ENCODE results near the gene C2CD2. TPM values are rescaled to one million over a fixed set of nuclear protein-coding genes. Genes with fewer than 3 reads are reported as not detected.

Gene C2CD2
- total RNA-seq, 4 donors from 2014 or later = 1.7 to 7.2 (median 2.4) TPM

GRCh38 chr21:41877901-41878830, 75.7 kb downstream of the C2CD2 start:
- no peak for TF ChIP-seq CTCF (IDR thresholded peaks at IDR 0.05 in 4 of 5, conservative IDR thresholded peaks at IDR 0.05 in 1 of 5)
- no peak for TF ChIP-seq POLR2A (IDR thresholded peaks at IDR 0.05)
- intact Hi-C loops (cut with DNase I; ENCODE audit: low total_unique reads) = loop anchor here (2.0 to 5.0 kb wide), 5 partner anchors 79 to 711 kb away; partner anchors contain the start of gene BACE2
- in situ Hi-C loops (cut with MboI; ENCODE audit: low sequenced_read_pairs in 4 of 4) = no loop called here
- H3K4me1 ChIP-seq = peaks cover 6 to 9% of the 10 kb centered on the region in 2 donors
- no peaks in the 10 kb centered on the region for H3K27me3 ChIP-seq
- peak overlapping the region; percentile 86 to 95 (median 90) for H3K4me3 ChIP-seq
- ATAC-seq = peak; percentile 12 to 19
- no peaks in the 10 kb centered on the region for H3K36me3 ChIP-seq
- peak in 1 of 2 donors; percentile 24 for DNase-seq
- no peaks in the 10 kb centered on the region for H3K9me3 ChIP-seq
- peak overlapping the region; percentile 68 to 76 (median 75) for H3K27ac ChIP-seq

GRCh38 chr21:41876928-41877652, 76.7 kb downstream of the C2CD2 start:
- Histone ChIP-seq H3K9me3 (no peaks in the 10 kb centered on the region), H3K27me3 (no peaks in the 10 kb centered on the region), H3K4me1 (peaks cover 6 to 9% of the 10 kb centered on the region in 2 donors), H3K36me3 (no peaks in the 10 kb centered on the region), H3K4me3 (peak overlapping the region in 2 of 4 donors; percentile 90 to 95), H3K27ac (peak overlapping the region in 1 of 4 donors; percentile 1)
- TF ChIP-seq CTCF (IDR thresholded peaks at IDR 0.05 in 4 of 5, conservative IDR thresholded peaks at IDR 0.05 in 1 of 5) (no peak), POLR2A (IDR thresholded peaks at IDR 0.05) (no peak)
- in situ Hi-C loops (cut with MboI; ENCODE audit: low sequenced_read_pairs in 4 of 4) (no loop called here), intact Hi-C loops (cut with DNase I; ENCODE audit: low total_unique reads) (loop anchor here (5.0 kb wide), 4 partner anchors 80 to 710 kb away; partner anchors contain the start of gene BACE2)
- ATAC-seq = no peak
- no peak for DNase-seq

GRCh38 chr21:41876396-41876795, 77.4 kb downstream of the C2CD2 start:
- intact Hi-C loops (cut with DNase I; ENCODE audit: low total_unique reads) = loop anchor here (5.0 kb wide), 4 partner anchors 81 to 709 kb away; partner anchors contain the start of gene BACE2
- no peaks in the 10 kb centered on the region for H3K9me3 ChIP-seq
- in situ Hi-C loops (cut with MboI; ENCODE audit: low sequenced_read_pairs in 4 of 4) = no loop called here
- no peak for ATAC-seq
- H3K27me3 ChIP-seq = no peaks in the 10 kb centered on the region
- no peaks in the 10 kb centered on the region for H3K36me3 ChIP-seq
- no peak for TF ChIP-seq CTCF (IDR thresholded peaks at IDR 0.05 in 4 of 5, conservative IDR thresholded peaks at IDR 0.05 in 1 of 5)
- TF ChIP-seq POLR2A (IDR thresholded peaks at IDR 0.05) = no peak
- no peak overlapping the region for H3K4me3 ChIP-seq
- H3K27ac ChIP-seq = no peak overlapping the region
- H3K4me1 ChIP-seq = peaks cover 6 to 9% of the 10 kb centered on the region in 2 donors
- no peak for DNase-seq

- Histone ChIP-seq H3K9me3 (no peaks in the 10 kb centered on the region), H3K27ac (no peak overlapping the region), H3K27me3 (no peaks in the 10 kb centered on the region), H3K4me1 (peaks cover 4 to 9% of the 10 kb centered on the region in 2 donors), H3K4me3 (no peak overlapping the region), H3K36me3 (no peaks in the 10 kb centered on the region)
- TF ChIP-seq CTCF (IDR thresholded peaks at IDR 0.05 in 4 of 5, conservative IDR thresholded peaks at IDR 0.05 in 1 of 5) (no peak), POLR2A (IDR thresholded peaks at IDR 0.05) (no peak)
- in situ Hi-C loops (cut with MboI; ENCODE audit: low sequenced_read_pairs in 4 of 4) = no loop called here
- DNase-seq = no peak
- no peak for ATAC-seq
- intact Hi-C loops (cut with DNase I; ENCODE audit: low total_unique reads) = loop anchor here (5.0 kb wide), 4 partner anchors 82 to 708 kb away; partner anchors contain the start of gene BACE2
Observed at GRCh38 chr21:41875086-41875485, 78.7 kb downstream of the C2CD2 start.

Measured in gastrocnemius medialis (tissue), 4 donors.